MG63 (cell line): Measurements from ENCODE around the gene GDAP1L1. TPM values are rescaled to one million over a fixed set of nuclear protein-coding genes. Genes with fewer than 3 reads are reported as not detected.
"Not testable (repeated sequence)": the region's sequence is repeated elsewhere in the genome, so short reads cannot be mapped to it uniquely, and the experiment has no call there.

ENCODE experiments used
- DNase-seq: peaks from one replicate; pipeline ENCODE4 v3.0.0-alpha.2; 2020
- H3K27me3 ChIP-seq: fragments of 250-450 bp; sonication (Bioruptor Pico); 2 replicates; pipeline ENCODE4 v1.5.1; 2020; ENCODE audit warnings: mild to moderate bottlenecking, moderate library complexity
- H3K36me3 ChIP-seq: fragments of 250-450 bp; sonication (Bioruptor Pico); 2 replicates; pipeline ENCODE4 v1.5.1; 2020; ENCODE audit warnings: mild to moderate bottlenecking, moderate library complexity
- H3K4me3 ChIP-seq: fragments of 250-450 bp; sonication (Bioruptor Pico); 2 replicates; pipeline ENCODE4 v1.5.1; 2020; ENCODE audit warnings: mild to moderate bottlenecking, moderate library complexity
- H3K9me3 ChIP-seq: fragments of 250-450 bp; sonication (Bioruptor Pico); 2 replicates; pipeline ENCODE4 v1.5.1; 2020; ENCODE audit warnings: mild to moderate bottlenecking, moderate library complexity
- total RNA-seq: library from RNA; depleted of rRNA; stranded (reverse); fragments of >200 nt; shearing (Covaris generic); gene quantifications from 2 replicates; pipeline ENCODE4 v1.2.3, GENCODE V29; 2014; ENCODE audit warnings: low replicate concordance

GDAP1L1 gene
- total RNA-seq, 1 experiment from 2014 or later, result not detected

DNA sequence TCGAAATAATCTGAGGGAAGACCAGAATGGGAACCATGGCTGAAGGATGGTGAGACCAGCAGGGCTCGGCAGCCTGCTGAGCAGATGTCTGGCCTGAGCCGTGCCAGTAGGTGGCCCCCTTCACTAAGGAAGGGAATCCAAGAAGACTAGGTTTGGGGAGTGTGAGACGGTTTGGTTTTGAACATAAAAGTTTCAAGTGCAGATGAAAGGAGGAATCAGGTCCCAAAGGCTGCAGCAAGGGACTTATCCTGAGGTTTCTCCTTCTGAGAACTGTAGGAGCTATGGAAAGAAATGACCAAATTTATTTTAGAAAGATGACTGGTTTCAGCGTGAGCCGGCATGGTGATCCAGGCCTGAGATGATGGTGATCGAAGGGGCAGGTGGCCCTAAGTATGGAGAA is 32.0 kb upstream of the GDAP1L1 start:
- DNase-seq, result peak; percentile 67
- Histone ChIP-seq H3K4me3 (no peak overlapping the region), H3K27me3 (no peaks in the 10 kb centered on the region), H3K9me3 (no peaks in the 10 kb centered on the region), H3K36me3 (no peaks in the 10 kb centered on the region)

DNA sequence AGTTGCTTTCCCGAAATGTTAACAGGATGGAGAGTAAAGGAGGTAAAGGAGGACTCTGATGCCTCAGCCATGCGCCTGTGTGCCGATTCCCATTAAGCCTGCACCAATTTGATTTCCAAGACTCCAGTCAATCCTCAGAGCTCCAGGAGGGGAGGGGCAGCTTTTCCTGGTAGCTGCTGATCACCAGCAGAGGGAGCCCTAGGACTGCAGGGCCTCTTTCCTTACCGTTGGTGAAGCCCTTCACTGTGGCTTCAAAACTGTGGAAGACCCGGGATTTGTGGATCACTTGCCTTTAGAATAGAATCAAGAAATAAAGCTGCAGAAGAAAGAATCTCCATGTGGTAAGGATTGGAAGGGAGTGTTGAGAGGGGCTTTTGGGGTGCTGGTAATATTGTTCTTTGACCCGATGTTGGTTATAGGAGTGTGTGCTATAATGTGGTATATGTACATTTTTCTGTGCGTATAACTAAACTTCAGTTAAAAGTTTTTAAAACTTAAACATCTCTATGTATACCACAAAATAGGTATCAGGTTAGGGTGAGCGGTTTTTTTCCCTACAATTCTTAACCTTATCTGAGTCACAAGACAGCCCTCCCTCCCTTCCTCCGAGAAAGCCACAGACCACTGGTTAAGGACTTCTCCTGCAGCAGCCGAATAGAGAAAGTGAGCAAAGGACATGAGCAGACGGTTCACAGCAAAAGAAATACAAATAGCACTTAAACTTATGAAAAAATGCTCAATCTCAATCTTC is 29.6 kb upstream of the GDAP1L1 start:
- DNase-seq, result peak; percentile 72

DNA sequence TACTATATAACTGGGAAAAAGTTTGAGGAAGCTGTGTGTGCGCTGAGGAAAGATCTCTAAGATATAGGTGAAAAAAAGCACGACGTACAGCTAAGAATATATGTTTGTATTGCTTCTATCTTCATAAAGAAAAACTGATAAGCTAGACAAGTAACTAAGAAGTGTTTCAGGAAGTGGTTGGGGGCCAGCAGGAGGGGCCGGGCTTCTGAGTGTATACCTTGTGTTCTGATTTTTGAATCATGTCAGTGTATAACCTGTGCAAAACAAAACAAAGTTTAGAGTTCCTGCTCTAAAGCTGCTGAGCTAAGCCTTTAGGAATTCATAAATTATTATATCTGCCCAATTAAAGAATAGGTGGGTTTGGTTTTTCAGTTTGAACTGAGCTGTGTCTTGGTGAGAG is 28.7 kb upstream of the GDAP1L1 start:
- DNase-seq, result no peak
- H3K4me3 ChIP-seq, result no peak overlapping the region
- no peaks in the 10 kb centered on the region for H3K27me3 ChIP-seq
- no peaks in the 10 kb centered on the region for H3K36me3 ChIP-seq
- no peaks in the 10 kb centered on the region for H3K9me3 ChIP-seq

More for the DNA sequence above, 29.6 kb upstream of the GDAP1L1 start:
- Histone ChIP-seq H3K4me3 (no peak overlapping the region), H3K36me3 (no peaks in the 10 kb centered on the region), H3K9me3 (no peaks in the 10 kb centered on the region), H3K27me3 (no peaks in the 10 kb centered on the region)

DNA sequence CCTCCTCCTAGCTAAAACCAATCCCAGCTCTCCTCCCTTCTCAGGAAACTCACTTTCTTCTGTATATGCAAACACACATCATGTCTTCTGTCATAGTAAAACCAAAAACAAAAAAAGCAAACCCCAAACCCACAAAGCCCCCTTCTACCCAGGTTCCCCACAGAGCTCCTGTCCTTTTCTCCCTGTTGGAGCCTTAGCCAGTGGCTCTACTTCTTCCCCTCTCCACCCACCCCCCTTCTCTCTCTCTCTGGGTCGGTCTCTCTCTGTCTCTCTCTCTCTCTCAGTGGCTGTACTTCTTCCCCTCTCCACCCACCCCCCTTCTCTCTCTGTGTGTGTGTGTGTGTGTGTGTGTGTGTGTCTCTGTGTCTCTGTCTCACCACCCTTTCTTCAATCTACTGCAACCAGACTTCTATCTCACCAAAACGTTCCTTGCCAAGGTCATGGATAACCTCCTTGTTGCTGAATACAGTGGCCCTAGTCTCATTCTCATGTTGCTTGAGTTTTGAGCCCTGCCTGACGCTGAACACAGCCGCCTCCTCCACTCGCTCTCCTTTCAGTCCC is 27.9 kb upstream of the GDAP1L1 start:
- DNase-seq, result no peak
- no peaks in the 10 kb centered on the region for H3K9me3 ChIP-seq
- no peak overlapping the region for H3K4me3 ChIP-seq
- no peaks in the 10 kb centered on the region for H3K36me3 ChIP-seq
- H3K27me3 ChIP-seq, result no peaks in the 10 kb centered on the region

DNA sequence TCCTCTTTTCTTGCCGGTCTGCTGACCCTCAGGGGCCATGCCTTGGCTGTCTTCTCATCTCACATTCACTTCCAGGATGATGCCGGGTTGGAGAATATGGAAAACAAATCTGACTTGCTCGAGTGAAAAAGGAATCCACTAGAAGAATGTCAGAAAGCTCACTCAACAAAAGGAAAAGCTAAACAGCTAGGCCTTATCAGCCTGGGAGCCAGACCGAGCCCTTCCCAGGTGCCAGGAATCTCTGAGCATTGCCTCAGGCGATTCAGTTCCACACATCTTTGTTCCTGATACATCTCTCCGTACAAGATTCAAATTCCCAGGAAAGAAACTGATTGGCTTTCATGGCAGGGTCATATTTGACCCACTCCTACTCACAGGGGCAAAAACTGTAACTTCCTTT is 27.3 kb upstream of the GDAP1L1 start:
- no peaks in the 10 kb centered on the region for H3K27me3 ChIP-seq
- no peak for DNase-seq
- no peaks in the 10 kb centered on the region for H3K36me3 ChIP-seq
- no peaks in the 10 kb centered on the region for H3K9me3 ChIP-seq
- no peak overlapping the region for H3K4me3 ChIP-seq

DNA sequence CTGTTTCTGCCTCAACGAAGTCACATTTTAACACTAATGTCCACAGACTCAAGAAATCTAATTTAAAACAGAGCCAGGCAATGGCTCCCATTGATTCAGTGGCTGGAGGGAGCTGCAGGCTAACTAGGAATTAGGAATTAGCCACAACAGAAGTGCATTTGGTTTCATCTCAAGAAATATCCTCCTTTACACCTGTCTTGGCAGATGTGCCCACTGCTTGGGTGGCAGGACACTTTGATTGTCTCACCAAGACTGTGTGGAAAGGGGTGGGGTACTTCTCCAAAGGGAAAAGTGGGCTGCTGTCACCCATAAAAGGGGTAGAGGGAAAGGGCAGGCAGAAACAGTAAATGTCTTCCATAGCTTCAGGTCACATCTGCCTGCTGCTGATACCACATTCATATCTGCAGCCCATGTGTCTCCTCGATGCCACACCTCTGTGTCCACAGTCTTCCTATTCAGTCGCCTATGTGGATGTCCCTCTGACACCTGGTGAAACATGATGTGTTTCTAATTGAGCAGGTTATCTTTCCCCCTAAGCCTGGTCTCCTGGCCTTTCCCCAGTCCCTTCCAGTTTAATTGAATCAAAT is 25.6 kb upstream of the GDAP1L1 start:
- H3K9me3 ChIP-seq, result no peaks in the 10 kb centered on the region
- DNase-seq, result no peak
- H3K36me3 ChIP-seq, result no peaks in the 10 kb centered on the region
- no peaks in the 10 kb centered on the region for H3K27me3 ChIP-seq
- no peak overlapping the region for H3K4me3 ChIP-seq

DNA sequence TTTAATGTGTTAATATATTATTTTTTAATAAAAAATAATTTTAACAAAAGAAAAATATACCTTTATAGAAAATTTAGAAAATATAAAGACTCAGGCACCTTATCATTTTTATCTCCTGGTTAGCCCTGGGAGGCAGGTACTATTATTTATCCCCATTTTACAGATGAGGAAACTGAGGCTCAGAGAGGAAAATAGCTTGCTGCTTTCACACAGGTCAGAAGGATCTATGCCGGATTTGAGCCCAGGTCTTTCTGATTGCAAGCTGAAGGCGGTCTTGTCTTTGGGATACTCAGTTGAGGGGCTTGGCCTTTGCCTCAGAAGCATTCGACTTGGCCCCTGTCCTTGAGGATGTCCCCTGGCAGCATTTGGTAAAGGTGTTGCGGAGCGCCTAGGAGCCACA is 25.1 kb upstream of the GDAP1L1 start:
- no peak for DNase-seq
- Histone ChIP-seq H3K27me3 (no peaks in the 10 kb centered on the region), H3K9me3 (no peaks in the 10 kb centered on the region), H3K4me3 (no peak overlapping the region), H3K36me3 (no peaks in the 10 kb centered on the region)

DNA sequence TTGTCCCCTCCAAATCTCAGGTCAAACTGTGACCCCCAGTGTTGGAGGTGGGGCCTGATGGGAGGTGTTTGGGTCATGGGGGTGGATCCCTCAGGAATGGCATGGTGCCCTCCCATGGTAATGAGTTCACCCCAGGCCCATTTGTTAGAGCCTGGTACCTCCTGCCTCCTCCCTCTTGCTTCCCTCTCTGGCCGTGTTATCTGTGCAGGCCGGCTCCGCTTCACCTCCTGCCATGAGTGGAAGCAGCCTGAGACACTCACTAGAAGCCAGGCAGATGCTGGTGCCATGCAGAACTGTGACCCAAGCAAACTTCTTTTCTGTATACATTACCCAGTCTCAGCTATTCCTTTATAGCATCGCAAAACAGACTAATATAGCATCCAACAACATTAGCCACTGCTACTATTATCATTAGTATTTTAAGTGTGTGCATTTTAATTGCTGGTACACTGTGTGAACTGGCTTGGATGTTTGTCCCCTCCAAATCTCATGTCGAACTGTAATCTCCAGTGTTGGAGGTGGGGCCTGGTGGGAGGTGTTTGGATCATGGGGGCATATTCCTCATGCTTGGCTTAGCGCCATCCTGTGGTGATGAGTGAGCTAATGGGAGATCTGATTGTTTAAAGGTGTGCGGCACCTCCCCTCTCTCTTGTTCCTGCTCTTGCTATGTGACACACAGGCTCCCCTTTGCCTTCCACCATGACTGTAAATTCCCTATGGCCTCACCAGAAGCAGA is 24.3 kb upstream of the GDAP1L1 start:
- H3K36me3 ChIP-seq, result no peaks in the 10 kb centered on the region
- H3K9me3 ChIP-seq, result no peaks in the 10 kb centered on the region
- H3K27me3 ChIP-seq, result no peaks in the 10 kb centered on the region
- DNase-seq, result no peak
- H3K4me3 ChIP-seq, result no peak overlapping the region

DNA sequence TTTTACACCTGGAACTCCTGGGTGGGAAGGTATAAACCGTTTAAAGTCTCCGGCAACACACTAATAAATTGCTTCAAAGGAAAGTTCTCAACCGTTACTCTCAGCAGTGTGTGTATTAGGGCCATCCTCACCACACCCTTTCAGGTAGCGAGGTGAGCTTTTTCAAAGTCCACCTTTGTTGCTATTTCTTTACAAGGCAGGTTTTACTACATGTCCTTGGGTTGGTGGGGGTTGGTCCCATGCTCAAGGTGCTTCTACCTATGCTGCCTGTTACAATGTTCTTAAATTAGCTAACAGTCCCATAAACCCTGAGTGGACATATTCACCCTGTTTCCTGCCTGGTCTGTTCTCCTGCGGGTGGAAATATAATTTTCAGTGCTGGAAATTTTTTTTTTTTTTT is 23.4 kb upstream of the GDAP1L1 start:
- Histone ChIP-seq H3K4me3 (no peak overlapping the region), H3K36me3 (no peaks in the 10 kb centered on the region)
- no peak for DNase-seq

DNA sequence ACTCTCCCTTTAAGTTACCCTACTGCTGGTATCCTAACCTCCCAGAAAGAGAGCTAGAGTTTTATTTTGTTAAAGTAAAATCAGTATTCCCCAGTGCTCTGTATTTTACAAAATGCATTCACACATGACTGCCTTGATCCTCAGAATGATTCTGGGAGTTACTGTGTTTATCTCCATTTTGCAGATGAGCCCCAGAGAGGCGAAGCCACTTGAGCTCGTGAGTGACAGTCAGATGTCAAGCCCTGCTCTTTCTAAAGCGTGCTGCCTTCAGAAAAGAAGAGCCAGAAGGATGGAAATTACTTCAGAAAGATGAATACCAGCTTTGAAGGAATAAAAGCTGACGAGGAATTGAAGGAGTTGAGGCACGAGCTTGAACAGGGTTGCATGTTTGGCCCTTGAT is 22.5 kb upstream of the GDAP1L1 start:
- no peak overlapping the region for H3K4me3 ChIP-seq
- H3K27me3 ChIP-seq, result no peaks in the 10 kb centered on the region
- H3K9me3 ChIP-seq, result no peaks in the 10 kb centered on the region
- H3K36me3 ChIP-seq, result no peaks in the 10 kb centered on the region
- DNase-seq, result no peak

More for the DNA sequence above, 23.4 kb upstream of the GDAP1L1 start:
- Histone ChIP-seq H3K27me3 (no peaks in the 10 kb centered on the region), H3K9me3 (no peaks in the 10 kb centered on the region)

DNA sequence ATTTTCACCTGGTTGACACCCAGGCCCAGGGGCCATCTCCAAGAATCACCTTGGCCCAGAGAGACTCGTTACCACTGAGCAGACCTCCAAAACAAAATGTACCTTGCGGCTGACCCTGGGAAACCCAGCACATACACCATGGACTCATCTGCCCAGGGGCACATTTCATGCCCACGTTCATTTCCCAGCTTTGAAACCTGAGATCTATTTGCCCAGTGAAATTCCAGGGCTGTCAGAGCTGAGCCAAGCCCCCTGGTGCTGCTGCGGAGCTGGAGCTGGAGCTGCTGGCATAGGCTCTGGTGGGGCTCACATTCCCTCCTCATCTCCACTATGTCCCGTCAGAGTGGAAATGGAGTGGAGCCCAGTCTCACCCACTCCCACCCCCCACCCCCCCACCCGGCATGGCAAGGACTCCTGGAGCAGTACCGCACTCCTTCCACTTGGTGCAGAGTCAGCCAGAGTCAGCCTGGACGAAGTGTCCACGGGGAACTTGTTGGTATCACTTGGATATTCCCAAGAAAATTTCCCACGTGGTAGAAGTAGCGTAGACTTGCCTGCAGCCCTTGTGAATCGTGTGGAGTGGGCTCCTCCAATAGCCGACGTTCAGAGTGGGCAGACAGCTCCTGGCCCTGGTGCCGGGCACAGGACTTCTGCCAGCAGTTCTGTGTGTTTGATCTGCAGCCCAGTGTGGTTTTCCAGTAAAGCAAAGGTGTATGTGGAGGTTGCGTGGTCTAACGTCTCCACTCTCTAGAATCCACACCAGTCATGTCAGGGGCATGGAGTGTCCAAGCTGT is 18.4 kb upstream of the GDAP1L1 start:
- Histone ChIP-seq H3K36me3 (no peaks in the 10 kb centered on the region), H3K27me3 (no peaks in the 10 kb centered on the region), H3K4me3 (no peak overlapping the region), H3K9me3 (no peaks in the 10 kb centered on the region)
- no peak for DNase-seq

DNA sequence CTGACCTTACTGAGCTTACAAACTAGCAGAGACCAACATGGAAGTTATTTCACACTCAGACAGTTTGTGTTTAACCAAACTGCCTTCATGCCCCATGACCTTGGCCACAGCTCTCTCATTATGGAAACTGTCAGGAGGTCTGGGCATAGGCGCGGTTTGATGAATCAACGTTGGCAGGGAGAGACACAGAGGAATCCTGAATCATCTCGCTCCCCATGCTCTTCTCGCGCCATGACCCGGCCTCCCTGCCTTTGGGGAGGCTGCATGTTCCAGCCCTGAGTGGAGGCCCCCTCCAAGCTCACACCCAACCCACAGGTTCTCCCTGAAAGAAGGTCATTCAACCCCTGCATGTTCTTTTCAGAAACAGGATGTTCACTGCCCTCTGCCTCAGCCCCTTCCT is 15.9 kb upstream of the GDAP1L1 start:
- Histone ChIP-seq H3K36me3 (no peaks in the 10 kb centered on the region), H3K4me3 (no peak overlapping the region), H3K9me3 (no peaks in the 10 kb centered on the region), H3K27me3 (no peaks in the 10 kb centered on the region)
- DNase-seq, result peak; percentile 91

DNA sequence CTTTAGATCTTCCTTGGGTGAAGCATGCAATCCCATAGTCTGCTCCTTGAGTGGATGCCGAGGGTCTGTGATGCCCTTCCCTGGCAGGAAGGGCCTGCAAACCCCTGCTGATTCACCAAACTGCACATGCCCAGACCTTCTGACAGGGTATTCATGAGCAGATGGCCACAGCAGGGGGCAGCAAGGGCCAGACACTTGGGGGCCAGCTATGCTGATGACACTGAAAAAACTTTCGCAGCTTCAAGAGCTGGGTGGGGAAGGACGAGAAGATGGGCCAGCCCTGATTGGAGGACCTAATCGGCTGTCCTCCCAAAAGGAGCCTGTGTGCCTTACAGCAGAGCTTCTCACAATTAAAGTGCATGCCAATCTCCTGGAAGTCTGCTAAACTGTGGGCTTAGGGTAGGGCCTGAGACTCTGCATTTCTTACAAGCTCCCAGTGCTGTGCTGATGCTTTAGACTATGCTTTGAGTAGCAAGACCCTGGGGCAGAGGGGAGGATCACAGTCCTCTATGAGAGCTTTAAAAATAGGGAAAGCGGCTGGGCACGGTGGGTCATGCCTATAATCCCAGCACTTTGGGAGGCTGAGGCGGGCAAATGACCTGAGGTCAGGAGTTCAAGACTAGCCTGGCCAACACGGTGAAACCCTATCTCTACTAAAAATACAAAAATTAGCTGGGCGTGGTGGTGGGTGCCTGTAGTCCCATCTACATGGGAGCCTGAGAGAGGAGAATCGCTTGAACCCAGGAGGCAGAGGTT is 15.2 kb upstream of the GDAP1L1 start:
- H3K4me3 ChIP-seq, result no peak overlapping the region

DNA sequence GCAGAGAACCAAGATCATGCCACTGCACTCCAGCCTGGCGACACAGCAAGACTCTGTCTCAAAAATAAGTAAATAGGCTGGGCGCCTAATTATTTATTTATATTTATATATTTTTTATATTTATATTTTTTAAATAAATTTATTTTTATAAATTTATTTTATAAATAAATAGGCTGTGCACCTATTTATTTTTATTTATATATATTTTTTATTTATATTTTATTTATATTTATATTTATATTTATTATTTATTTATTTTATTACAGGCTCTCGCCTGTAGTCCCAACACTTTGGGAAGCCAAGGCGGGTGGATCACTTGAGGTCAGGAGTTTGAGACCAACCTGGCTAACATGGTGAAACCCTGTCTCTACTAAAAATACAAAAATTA is 14.6 kb upstream of the GDAP1L1 start:
- not testable (repeated sequence) for DNase-seq, H3K9me3 ChIP-seq, H3K4me3 ChIP-seq, H3K27me3 ChIP-seq, H3K36me3 ChIP-seq

More for the DNA sequence above, 15.2 kb upstream of the GDAP1L1 start:
- Histone ChIP-seq H3K36me3 (no peaks in the 10 kb centered on the region), H3K27me3 (no peaks in the 10 kb centered on the region), H3K9me3 (no peaks in the 10 kb centered on the region)
- peak; percentile 74 for DNase-seq

DNA sequence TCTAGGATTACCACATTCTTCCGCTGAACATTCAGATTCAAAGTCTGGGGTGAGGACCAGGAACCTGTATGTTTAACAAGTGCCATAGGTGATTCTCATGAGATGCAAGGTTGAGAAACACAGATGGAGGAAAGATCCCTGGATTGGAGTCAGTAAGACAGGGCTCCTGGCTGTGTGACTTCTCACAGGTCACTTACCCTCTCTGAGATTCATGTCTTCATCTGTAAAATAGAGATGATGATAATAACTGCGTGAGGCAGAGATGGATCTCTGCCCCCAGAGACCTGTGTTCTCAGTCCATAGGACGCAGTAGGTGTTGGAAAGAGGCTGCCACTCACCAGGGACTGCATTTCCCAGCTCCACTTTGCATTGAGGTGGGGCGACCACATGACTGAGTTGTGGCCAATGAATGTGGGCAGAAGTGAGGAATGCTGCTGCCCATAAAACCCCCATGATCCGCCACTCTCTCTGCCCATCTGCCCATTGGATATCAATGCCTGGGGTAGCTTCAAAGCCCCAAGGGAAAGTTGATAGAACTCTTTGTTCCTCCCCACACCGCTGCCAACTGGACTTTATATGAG is 13.6 kb upstream of the GDAP1L1 start:
- Histone ChIP-seq H3K4me3 (no peak overlapping the region), H3K36me3 (no peaks in the 10 kb centered on the region), H3K27me3 (no peaks in the 10 kb centered on the region), H3K9me3 (no peaks in the 10 kb centered on the region)
- no peak for DNase-seq
